ENCODE measurements around the gene MATN1.

MATN1 gene

DNA sequence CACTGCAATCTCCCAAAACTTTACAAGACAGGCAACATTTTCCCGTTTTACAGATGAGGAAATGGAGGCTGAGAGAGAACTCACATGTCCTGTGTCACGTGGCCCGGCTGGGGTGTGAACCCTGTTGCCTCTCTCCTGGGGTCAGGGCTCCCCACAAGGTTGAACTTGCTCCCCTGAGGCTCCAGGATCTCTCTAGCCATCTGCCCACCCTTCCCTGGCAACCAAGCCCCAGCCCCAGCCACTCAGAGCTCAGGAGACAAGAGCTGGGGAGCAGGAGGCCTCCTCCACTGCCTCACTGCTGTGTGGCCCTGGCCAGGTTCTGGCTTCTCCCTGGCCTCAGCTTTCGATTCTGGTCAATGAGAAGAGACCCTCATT is 22.4 kb upstream of the MATN1 start:
- no peak for DNase-seq

- DNase-seq: no peak
Observed at GRCh38 chr1:30745156-30745833, 21.9 kb upstream of the MATN1 start.

DNA sequence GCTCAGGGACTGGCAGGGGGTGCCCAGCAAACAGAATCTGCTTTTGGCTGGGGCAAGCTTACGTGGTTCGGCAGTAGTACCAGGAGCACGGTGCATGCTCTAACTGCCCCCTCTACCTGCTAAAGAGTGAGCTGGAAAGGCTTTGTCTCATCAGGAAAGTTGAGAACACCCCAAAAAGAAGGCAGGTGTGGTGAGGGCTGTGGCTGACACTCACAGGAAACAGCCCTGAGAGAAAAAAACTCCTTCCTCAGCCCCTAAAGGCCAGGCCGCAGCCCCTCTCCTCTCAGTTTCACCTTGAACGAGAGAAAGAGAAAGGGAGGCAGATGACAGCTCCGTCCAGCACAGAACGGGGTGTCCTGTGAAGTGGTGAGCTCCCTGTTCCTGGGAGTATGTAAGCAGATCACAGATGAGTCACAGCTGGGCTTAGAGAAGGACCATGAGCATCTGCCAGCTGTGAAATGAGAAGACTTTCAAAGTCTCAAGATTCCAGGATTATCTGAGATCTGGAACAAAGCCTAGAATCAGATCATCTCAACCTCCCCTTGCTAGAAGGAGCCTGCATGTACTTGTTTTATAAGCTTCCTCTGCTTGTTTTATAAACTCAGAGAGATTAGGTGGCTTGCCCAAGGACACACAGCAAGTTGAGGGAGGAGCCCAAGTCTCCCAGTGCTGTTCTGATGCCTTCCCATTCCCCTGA is 20.8 kb upstream of the MATN1 start:
- no peak for DNase-seq

GRCh38 chr1:30743584-30744059 is 20.2 kb upstream of the MATN1 start:
- DNase-seq: no peak

DNA sequence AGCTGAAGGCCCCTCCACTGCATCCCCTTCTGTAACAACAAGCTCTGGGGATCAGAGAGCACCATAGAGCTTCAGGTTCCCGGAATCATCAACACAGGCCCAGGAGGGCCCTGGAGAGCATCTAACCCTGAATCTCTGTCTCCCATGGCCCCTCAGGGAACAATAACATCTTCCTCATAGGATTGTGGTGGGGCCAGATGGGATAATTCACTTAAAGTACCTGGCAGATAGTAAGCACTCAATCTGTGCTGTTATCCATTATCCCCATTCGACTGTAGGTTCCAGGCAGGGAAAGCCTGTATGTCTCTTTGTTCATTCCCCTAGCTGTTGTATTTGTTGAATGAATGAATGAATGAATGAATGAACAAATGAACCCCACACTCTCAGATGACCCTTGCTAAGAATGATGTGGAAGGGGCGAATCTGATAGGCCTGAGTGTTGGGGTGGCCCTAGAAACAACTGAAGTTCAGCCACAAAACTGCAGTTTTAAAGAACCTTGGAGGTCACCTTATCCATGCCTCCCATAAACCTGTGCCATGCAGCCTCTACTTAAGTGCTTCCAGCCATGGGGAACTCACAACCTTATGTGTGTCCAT is 19.7 kb upstream of the MATN1 start:
- no peak for DNase-seq

DNA sequence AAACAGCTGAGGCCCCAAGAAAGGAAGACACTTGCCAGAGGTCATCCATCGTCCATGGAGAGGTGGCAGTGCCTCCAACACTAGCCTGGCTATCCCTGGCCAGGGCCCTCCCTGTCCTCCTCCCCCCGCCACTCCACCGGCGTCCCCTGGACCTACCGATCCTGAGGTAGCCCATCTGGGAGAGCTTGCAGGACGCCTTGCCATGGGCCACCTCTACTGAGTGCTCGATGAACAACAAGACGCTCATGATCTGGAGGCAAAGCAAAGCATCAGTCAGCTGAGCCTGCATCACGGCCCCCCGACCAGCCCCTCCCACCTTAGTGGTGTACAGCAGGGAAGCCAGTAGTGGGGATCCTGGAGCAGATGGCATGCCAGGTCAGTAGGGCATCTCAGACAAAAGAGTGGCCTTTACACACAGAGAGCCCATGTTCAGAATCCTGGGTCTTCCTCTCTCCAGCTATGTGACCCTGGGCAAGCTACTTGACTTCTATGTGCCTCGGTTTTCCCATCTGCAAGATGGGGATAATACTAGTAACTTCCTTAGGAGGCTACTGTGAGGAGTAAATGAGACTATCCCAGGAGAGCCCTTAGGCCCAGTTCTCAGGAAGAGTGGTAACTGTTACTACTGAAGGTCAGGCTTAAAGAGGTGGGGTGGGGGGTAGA is 19.0 kb upstream of the MATN1 start:
- no peak for DNase-seq

DNA sequence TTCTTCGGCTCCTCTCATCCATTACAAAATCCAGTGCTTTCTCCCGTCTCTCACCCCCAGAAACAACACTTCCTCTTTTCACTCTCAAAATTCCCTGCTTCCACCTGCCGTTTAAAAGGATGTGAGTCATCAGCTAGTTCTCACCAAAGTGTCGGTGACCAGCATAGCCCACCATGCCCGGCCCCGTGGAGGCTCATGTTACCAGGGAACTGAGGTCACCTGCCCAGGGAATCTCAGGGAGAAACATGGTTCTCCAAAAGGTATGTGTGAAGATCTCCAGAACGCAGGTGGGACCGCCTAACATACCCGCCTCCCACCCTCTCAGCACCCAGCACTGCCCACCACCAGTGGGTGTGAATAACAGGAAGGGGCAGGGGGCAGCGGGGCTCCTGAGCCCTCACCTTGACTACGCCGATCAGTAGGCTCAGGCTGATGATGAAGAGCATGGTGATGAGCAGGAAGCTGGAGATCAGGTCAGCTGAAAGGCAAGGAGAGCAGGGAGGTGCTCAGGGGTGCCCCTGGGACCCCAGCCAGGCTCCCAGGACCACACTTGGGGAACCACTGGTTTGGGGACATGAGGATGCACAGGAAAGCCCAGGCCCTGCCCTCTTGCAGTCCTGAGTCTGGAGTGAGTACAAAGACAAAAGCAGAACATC is 18.0 kb upstream of the MATN1 start:
- no peak for DNase-seq

GRCh38 chr1:30740251-30741238 is 17.2 kb upstream of the MATN1 start:
- DNase-seq: no peak

- no peak for DNase-seq
Observed at GRCh38 chr1:30739601-30740000, 16.2 kb upstream of the MATN1 start.

DNA sequence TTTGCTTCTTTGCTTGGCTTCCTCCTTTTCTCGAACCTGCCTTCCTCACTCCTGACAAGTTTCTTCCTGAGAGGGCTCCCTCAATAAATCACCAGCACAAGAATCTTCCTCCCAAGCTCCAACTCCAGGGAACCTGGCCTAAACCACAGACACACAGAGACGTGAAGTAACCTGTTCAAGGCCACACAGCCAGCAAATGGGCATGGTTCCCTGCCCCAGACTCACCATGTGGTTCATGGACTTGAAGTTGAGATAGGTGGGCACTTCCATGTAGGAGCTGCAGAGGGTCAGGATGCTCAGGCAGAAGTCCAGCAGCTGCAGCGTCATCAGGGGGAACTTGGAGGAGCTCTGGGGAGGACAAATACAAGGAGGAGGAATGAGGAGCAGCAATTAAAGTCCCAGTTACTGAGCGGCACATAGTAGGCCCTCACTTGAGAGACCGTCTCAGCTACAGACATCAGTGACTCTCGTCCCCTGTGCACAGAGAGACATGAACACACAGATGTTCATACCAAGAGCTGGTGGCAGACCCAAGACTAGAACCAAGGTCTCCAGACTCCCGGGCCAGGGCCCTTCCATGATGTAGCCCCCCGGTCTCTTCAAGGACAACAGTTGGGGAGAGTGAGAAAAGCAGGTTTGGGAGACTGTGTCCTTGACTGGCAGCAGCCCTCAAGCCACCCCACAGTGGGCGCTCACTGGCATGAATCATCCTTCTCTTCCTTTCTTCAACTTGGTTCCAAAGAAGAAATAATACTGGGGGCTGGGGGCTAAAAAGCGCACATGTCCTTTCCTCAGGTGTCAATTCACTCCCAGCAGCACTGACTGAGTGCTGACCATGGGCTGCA is 15.6 kb upstream of the MATN1 start:
- DNase-seq: no peak

DNA sequence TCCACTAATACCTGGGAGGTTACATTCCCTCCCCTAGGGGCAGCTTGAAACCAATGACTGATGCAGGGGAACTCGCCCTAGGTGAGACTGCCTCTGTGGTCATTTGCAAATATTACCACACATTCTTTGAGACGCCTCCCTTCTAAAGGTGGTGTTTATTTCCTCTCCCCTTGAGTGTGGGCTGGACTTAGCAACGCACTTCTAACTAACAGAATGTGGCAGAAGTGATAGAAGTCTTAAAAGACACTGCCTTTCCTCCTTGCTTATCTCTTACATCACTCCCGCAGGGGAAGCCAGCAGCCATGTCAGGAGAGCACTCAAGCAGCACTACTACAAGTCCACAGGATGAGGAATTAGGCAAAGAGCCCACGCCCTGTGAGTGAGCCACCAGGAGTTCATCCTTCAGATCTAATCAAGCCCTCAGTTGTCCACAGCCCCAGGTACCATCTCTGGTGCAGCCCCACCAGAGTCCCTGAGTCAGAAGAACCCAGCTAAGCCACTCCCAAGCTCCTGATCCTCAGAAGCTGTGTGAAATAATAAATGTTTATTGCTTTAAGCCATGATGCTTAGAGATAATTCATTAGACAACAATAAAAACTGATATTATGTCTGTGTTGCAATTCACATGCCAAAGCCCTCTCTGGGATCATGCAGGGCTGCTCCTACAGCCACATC is 14.8 kb upstream of the MATN1 start:
- no peak for DNase-seq

DNA sequence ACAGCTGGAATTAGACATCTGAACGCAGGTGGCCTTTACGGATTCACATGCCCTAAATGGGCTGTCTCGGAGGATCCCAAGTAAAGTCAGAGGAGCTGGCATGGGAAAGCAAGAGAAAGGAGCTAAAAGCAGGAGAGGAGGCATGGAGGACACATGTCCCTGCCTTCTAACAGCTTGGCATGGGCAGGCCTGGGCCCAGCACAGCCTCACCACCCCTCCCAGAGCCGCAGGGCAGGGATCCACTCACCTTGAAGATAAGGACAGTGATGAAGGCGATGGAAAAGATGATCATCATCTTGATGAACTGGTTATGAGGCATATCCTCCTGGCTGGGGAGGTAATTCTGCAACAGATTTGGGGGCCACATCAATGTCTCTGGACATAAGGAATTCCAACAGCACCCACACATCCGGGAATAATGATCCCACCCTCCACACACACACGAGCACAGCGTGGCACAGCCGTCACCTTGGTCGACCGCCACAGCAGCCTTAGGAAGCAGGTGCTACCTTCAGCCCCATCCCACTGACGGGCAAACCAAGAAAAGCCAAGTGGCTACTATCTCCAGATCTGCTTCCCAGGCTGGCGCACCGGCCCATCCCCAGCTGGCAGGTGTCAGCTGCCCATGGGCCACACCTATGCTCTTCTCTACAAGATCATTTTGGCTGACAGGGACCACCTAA is 14.1 kb upstream of the MATN1 start:
- DNase-seq: no peak

DNA sequence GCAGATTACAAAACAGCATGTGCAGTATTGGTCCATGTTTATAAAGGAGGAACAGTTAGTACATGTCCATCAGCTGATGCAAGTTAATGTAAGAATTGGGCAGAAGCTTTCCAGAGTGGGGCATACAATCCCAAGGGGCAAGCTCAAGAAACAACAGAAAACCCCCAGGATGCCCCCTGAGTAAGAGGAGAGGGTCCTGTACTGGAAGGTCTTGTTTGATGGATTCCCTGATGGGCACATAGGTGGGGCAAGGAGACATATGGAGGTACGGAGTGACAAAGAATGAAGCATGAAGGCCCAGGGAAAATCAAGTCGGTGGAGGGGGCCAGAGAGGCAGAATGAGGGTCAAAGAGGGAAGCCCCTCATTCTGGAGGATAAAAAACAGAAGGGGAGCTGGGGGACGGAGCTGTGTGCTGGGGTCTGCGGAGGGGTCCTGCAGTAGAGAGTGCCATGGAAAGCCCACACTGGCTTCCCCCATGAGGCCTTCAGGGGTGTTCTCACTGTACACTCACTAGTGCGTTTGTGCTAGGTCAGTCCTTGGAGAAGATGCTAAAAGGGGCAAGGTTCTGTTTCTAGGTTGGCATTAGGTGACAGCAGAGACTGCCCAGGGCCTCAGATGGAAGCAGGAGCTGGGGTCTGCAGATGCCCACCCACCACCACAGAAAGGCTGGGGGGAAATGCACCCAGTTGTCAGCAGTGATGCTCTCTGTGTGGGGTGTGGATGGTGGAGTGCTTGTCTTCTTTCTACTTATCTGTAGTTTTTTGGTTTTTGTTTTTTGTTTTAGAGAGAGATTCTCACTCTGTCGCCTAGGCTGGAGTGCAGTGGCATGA is 12.5 kb upstream of the MATN1 start:
- DNase-seq: no peak

- no peak for DNase-seq
Observed at GRCh38 chr1:30735124-30735523, 11.7 kb upstream of the MATN1 start.

- no peak for DNase-seq
Observed at GRCh38 chr1:30734580-30734979, 11.2 kb upstream of the MATN1 start.

DNA sequence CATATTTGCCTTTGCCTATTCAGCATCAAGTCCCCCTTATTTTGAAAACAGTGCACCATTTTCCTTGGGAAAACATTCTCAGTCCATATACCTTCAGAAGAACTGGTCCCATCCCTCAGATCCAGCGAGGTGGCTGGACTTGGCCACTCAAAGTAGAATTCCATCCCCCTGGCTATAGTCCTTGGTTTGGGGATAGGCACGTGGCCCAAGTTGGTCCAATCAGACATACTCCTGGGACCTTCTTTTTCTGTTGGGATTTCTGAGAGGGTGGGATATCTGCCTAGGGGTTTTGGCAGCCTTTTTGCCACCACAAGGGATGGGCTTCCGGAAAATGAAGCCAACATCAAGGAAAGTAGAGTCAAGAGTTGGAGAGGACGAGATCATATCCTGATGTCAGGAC is 10.7 kb upstream of the MATN1 start:
- no peak for DNase-seq

DNA sequence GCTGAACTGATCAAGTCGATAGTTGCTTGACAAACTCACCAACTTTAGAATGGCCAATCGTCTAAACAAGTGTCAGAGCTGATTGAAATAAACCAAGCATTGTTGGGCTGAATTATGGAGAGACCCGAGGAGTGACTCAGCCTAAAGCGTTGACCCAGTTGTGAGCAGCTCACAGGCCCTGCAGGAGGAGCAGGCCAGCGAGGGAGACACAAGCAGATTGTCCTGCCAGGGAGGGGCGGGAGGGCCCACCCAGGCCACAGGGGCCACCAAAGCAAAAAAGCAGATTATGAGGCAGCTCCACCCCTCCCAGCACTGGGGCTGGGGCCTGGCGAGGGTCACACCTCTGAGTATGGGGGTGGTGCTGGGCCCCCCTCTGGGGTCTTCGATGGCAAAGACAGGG is 10.1 kb upstream of the MATN1 start:
- peak in 2 of 51 donors; percentile 21 to 32 for DNase-seq
